ENCODE measurements around the gene MED22.

- TF ChIP-seq EZH2 (optimal IDR thresholded peaks at IDR 0.05; ENCODE audit: low read depth, low read length): no peak
- TF ChIP-seq CTCF (IDR thresholded peaks at IDR 0.05; ENCODE audit: low read length): no peak
These were observed 15.6 kb downstream of the MED22 start for GRCh38 chr9:133332381-133332730.
